ENCODE results near the gene VSIG10L.

Gene VSIG10L

GRCh38 chr19:51341976-51342580 is at the start of gene VSIG10L:
Gene VSIG10L, minus strand, starts transcription at chr19:51342139. Its CDS starts 15 bp downstream, at chr19:51342124.
- DNase-seq (ENCODE audit: low read depth in 2 of 3, low spot score in 2 of 3) = no peak

GRCh38 chr19:51391073-51391611 is 49.2 kb upstream of the VSIG10L start:
- no peak for DNase-seq (ENCODE audit: low read depth in 2 of 3, low spot score in 2 of 3)

- DNase-seq (ENCODE audit: low read depth in 2 of 3, low spot score in 2 of 3) = no peak
Observed at GRCh38 chr19:51389143-51389542, 47.2 kb upstream of the VSIG10L start.

GRCh38 chr19:51387924-51388389 is 46.0 kb upstream of the VSIG10L start, which contains the start of gene LIM2:
Gene LIM2, minus strand, starts transcription at chr19:51387974. Its CDS starts 531 bp downstream, at chr19:51387443.
- DNase-seq (ENCODE audit: low read depth in 2 of 3, low spot score in 2 of 3) = no peak

GRCh38 chr19:51386882-51387520 is 45.1 kb upstream of the VSIG10L start:
- no peak for DNase-seq (ENCODE audit: low read depth in 2 of 3, low spot score in 2 of 3)

- no peak for DNase-seq (ENCODE audit: low read depth in 2 of 3, low spot score in 2 of 3)
Observed at GRCh38 chr19:51382004-51382403, 40.1 kb upstream of the VSIG10L start.

GRCh38 chr19:51380379-51380778 is 38.4 kb upstream of the VSIG10L start:
- no peak for DNase-seq (ENCODE audit: low read depth in 2 of 3, low spot score in 2 of 3)

- DNase-seq (ENCODE audit: low read depth in 2 of 3, low spot score in 2 of 3) = no peak
Observed at GRCh38 chr19:51377422-51377821, 35.5 kb upstream of the VSIG10L start.

GRCh38 chr19:51375504-51376221 is 33.7 kb upstream of the VSIG10L start:
- DNase-seq (ENCODE audit: low read depth in 2 of 3, low spot score in 2 of 3) = no peak

GRCh38 chr19:51372649-51373504 is 30.9 kb upstream of the VSIG10L start, which contains the start of gene NKG7:
Gene NKG7, minus strand, starts transcription at chr19:51372654. Its CDS starts 119 bp downstream, at chr19:51372535.
- DNase-seq (ENCODE audit: low read depth in 2 of 3, low spot score in 2 of 3) = peak in 2 of 3 experiments; percentile 74 to 81

GRCh38 chr19:51372021-51372648 is 30.2 kb upstream of the VSIG10L start:
- DNase-seq (ENCODE audit: low read depth in 2 of 3, low spot score in 2 of 3) = no peak

GRCh38 chr19:51371186-51371690 is 29.3 kb upstream of the VSIG10L start:
- no peak for DNase-seq (ENCODE audit: low read depth in 2 of 3, low spot score in 2 of 3)

- DNase-seq (ENCODE audit: low read depth in 2 of 3, low spot score in 2 of 3) = no peak
Observed at GRCh38 chr19:51370230-51370629, 28.3 kb upstream of the VSIG10L start.

- peak in 1 of 3 experiments; percentile 47 for DNase-seq (ENCODE audit: low read depth in 2 of 3, low spot score in 2 of 3)
Observed at GRCh38 chr19:51368366-51369282, 26.7 kb upstream of the VSIG10L start, which contains the start of gene CLDND2. Gene CLDND2, minus strand, starts transcription at chr19:51369003. Its CDS starts 426 bp downstream, at chr19:51368577.

- DNase-seq (ENCODE audit: low read depth in 2 of 3, low spot score in 2 of 3) = peak; percentile 97 to 99 (median 97)
Observed at GRCh38 chr19:51367565-51368365, 25.8 kb upstream of the VSIG10L start.

GRCh38 chr19:51367255-51367564 is 25.3 kb upstream of the VSIG10L start:
- DNase-seq (ENCODE audit: low read depth in 2 of 3, low spot score in 2 of 3) = no peak

GRCh38 chr19:51366389-51367254 is 24.7 kb upstream of the VSIG10L start:
- DNase-seq (ENCODE audit: low read depth in 2 of 3, low spot score in 2 of 3) = peak; percentile 68 to 89 (median 89)

Measured in activated CD8-positive, alpha-beta memory T cell treated with anti-CD3 and anti-CD28 coated beads for 48 hours (primary cell).